CD4-positive, alpha-beta T cell (primary cell): Measurements from ENCODE around the gene MCC. TPM values are rescaled to one million over a fixed set of nuclear protein-coding genes. Genes with fewer than 3 reads are reported as not detected.

Experiments used
- ATAC-seq: fragments of 200-7000 bp; cut with Tn5 transposase; one replicate; pipeline ENCODE4 v1.10.0; 2022; ENCODE audit warnings: mild to moderate bottlenecking; ENCODE audit not compliant: poor library complexity
- CTCF ChIA-PET: fragments of 350-600 bp; sonication (Branson Sonifier 250); formaldehyde crosslinking; loops from one replicate; lab custom pipeline; 2021; ENCODE audit warnings: antibody characterized with exemption, inconsistent platforms; lab: Charles Lee
- POLR2A ChIA-PET: fragments of 350-600 bp; sonication (Branson Sonifier 250); formaldehyde crosslinking; loops from one replicate; lab custom pipeline; 2021; ENCODE audit warnings: antibody characterized with exemption, inconsistent platforms; lab: Charles Lee
- DNase-seq, 14 experiments: peaks; one replicate each; pipeline ENCODE4 v3.0.0-alpha.2; 2013 to 2020; ENCODE audit warnings: mixed read lengths in 2 of 14
- H3K27ac ChIP-seq, 2 donors: one replicate each; pipeline versions ENCODE4 v1.5.1 to v1.7.0; 2013; ENCODE audit warnings: low read length in 2 of 2, low read depth in 1 of 2, mild to moderate bottlenecking in 1 of 2
- H3K27me3 ChIP-seq, 2 experiments: 1 replicate in 1 of 2; 2 replicates in 1 of 2; pipeline versions ENCODE4 v1.6.1 to v1.7.0; 2013; ENCODE audit warnings: low read length in 2 of 2, control low read depth in 1 of 2, mild to moderate bottlenecking in 1 of 2, moderate library complexity in 1 of 2; ENCODE audit not compliant: insufficient read depth in 2 of 2, control insufficient read depth in 1 of 2
- H3K36me3 ChIP-seq: one replicate; pipeline ENCODE4 v1.6.1; 2013; ENCODE audit warnings: low read length, control low read depth; ENCODE audit not compliant: insufficient read depth
- H3K4me1 ChIP-seq: one replicate; pipeline ENCODE4 v1.6.1; 2013; ENCODE audit warnings: low read length, control low read depth; ENCODE audit not compliant: insufficient read depth
- H3K4me3 ChIP-seq: one replicate; pipeline ENCODE4 v1.5.1; 2013; ENCODE audit warnings: mild to moderate bottlenecking, low read length, moderate library complexity
- H3K9me3 ChIP-seq, 2 experiments: 1 replicate in 1 of 2; 2 replicates in 1 of 2; pipeline versions ENCODE4 v1.6.1 to v1.7.0; 2013; ENCODE audit warnings: low read length in 2 of 2, mild to moderate bottlenecking in 2 of 2, control low read depth in 1 of 2, moderate library complexity in 1 of 2; ENCODE audit not compliant: control insufficient read depth in 1 of 2, insufficient read depth in 1 of 2
- H3K27ac Mint-ChIP-seq: one replicate; pipeline ENCODE4 v1.8.0; 2020; ENCODE audit warnings: mixed read lengths
- H3K27me3 Mint-ChIP-seq: one replicate; pipeline ENCODE4 v1.8.0; 2021; ENCODE audit warnings: mixed read lengths
- H3K36me3 Mint-ChIP-seq: one replicate; pipeline ENCODE4 v1.8.0; 2021; ENCODE audit warnings: low read depth, mixed read lengths
- H3K4me1 Mint-ChIP-seq: one replicate; pipeline ENCODE4 v1.8.0; 2021; ENCODE audit warnings: low read depth, mixed read lengths
- H3K4me3 Mint-ChIP-seq: one replicate; pipeline ENCODE4 v1.8.0; 2020; ENCODE audit warnings: mild to moderate bottlenecking, mixed read lengths
- H3K9me3 Mint-ChIP-seq: one replicate; pipeline ENCODE4 v1.8.0; 2020; ENCODE audit warnings: mixed read lengths
- intact Hi-C, 2 experiments: fragments of 100-400 bp; cut with DNase I in 1 of 2; cut with micrococcal nuclease in 1 of 2; formaldehyde crosslinking; loops; one replicate each; pipeline versions ENCODE4 v1.15.1 to v1.9.0; 2023 to 2025; cut with DNase I, micrococcal nuclease
- total RNA-seq, 174 experiments: library from RNA in 2 of 174; stranded (reverse) in 2 of 174; gene quantifications; one replicate each; pipeline ENCODE4 v1.2.3 and lab custom pipeline; 2021 to 2026
- TF ChIP-seq, protein P1 (sequence below): fragments of 200-600 bp; IDR thresholded peaks from one replicate; pipeline ENCODE4 v1.8.0; 2022; ENCODE audit warnings: antibody characterized with exemption, mild to moderate bottlenecking

MCC gene
- total RNA-seq, 2 experiments from 2014 or later: 3.2 to 3.3 TPM

DNA sequence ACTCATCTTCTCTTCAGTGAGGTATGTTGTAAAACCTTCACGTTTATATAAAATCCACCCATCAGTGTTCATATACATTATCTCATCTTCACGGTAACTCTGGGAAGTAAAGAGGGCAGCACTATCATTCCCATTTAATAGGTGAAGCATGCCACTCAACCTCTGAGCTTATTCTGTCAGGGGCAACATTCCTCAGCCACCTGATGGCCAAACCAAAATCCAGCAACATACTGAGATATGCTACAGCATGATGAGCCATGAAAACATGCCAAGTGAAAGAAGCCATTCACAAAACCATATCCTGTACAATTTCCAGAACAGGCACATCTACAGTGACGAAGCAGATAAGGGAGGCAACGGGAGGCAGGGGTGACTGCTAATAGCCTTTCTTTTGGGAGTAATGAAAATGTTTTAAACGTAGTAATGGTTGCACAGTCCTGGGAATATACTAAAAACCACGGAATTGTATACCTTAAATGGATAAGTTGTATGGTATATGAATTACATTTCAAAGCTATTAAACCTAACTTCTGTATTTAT, 220.8 kb downstream of the MCC start:
- CTCF ChIA-PET: no interaction called here
- H3K27ac Mint-ChIP-seq: no peak overlapping the region

DNA sequence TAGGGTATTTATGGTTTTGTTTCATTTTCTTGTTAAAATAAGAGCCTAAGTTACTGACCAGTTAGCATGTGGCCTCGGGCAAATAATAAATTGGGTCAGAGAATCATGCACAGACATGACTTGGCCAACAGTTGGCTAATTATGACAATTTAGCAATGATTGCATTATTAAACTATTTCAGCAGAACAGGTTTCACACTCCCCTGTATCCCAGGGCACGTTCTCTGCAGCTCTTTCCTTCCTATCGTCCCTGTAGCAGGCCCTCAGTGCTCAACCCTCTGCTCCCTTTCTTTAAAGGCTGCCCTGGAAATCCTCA, 221.4 kb downstream of the MCC start:
- POLR2A ChIA-PET: no interaction called here
- TF ChIP-seq, protein P1, sequence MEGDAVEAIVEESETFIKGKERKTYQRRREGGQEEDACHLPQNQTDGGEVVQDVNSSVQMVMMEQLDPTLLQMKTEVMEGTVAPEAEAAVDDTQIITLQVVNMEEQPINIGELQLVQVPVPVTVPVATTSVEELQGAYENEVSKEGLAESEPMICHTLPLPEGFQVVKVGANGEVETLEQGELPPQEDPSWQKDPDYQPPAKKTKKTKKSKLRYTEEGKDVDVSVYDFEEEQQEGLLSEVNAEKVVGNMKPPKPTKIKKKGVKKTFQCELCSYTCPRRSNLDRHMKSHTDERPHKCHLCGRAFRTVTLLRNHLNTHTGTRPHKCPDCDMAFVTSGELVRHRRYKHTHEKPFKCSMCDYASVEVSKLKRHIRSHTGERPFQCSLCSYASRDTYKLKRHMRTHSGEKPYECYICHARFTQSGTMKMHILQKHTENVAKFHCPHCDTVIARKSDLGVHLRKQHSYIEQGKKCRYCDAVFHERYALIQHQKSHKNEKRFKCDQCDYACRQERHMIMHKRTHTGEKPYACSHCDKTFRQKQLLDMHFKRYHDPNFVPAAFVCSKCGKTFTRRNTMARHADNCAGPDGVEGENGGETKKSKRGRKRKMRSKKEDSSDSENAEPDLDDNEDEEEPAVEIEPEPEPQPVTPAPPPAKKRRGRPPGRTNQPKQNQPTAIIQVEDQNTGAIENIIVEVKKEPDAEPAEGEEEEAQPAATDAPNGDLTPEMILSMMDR: no peak

More for the DNA sequence above, 220.8 kb downstream of the MCC start:
- Mint-ChIP-seq H3K4me3 (no peak overlapping the region), H3K4me1 (peaks cover 20% of the 10 kb centered on the region), H3K36me3 (no peaks in the 10 kb centered on the region), H3K27me3 (peaks cover 4% of the 10 kb centered on the region), H3K9me3 (no peaks in the 10 kb centered on the region)
- DNase-seq (no peak), ATAC-seq (no peak)
- Histone ChIP-seq H3K4me3 (no peak overlapping the region), H3K36me3 (no peaks in the 10 kb centered on the region), H3K4me1 (no peaks in the 10 kb centered on the region), H3K27me3 (no peaks in the 10 kb centered on the region), H3K9me3 (no peaks in the 10 kb centered on the region), H3K27ac (no peak overlapping the region)
- intact Hi-C loops: no loop called here
- POLR2A ChIA-PET: no interaction called here
- TF ChIP-seq, protein P1: no peak

DNA sequence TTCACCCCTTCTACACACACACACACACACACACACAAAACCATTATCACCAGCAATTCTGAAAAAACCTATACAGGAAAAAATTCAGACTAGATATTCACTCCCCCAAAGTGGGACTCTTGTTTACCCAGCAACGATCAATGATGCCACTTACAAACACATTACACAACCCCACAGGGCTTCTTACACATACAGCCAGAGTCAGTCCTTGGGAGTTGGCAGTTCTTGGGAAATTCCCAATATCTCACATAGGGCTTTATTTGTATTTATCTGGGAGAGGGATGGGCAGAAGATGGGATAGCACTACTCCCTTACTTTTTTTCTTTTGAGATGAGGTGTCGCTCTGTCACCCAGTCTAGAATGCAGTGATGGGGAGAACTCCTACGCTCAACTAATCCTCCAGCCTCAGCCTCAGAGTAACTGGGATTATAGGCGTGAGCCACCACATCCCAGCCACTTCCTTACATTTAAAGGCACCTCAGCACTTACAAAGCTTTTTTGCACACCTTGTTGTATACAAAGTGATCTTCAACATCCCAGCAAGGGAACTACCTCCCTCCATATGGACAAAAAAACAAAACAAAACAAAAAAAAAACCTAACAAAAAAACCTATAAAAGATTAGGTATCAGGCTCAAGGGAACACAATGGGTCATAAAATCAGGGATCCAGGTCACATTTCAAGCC, 221.9 kb downstream of the MCC start:
- intact Hi-C loops: no loop called here
- TF ChIP-seq, protein P1: no peak
- Histone ChIP-seq H3K4me3 (no peak overlapping the region), H3K27ac (no peak overlapping the region), H3K36me3 (no peaks in the 10 kb centered on the region), H3K4me1 (no peaks in the 10 kb centered on the region), H3K9me3 (no peaks in the 10 kb centered on the region), H3K27me3 (no peaks in the 10 kb centered on the region)
- Mint-ChIP-seq H3K4me1 (peaks cover 20% of the 10 kb centered on the region), H3K27ac (no peak overlapping the region), H3K9me3 (no peaks in the 10 kb centered on the region), H3K27me3 (peaks cover 4% of the 10 kb centered on the region), H3K36me3 (no peaks in the 10 kb centered on the region), H3K4me3 (no peak overlapping the region)
- no peak for DNase-seq
- POLR2A ChIA-PET: no interaction called here
- ATAC-seq: no peak
- CTCF ChIA-PET: no interaction called here

More for the DNA sequence above, 221.4 kb downstream of the MCC start:
- no peaks in the 10 kb centered on the region for H3K4me1 ChIP-seq
- no peak overlapping the region for H3K27ac ChIP-seq
- Mint-ChIP-seq H3K27ac (no peak overlapping the region), H3K36me3 (no peaks in the 10 kb centered on the region), H3K27me3 (peaks cover 4% of the 10 kb centered on the region), H3K9me3 (no peaks in the 10 kb centered on the region), H3K4me1 (peaks cover 20% of the 10 kb centered on the region), H3K4me3 (no peak overlapping the region)
- ATAC-seq (no peak), DNase-seq (no peak)
- H3K27me3 ChIP-seq: no peaks in the 10 kb centered on the region
- no peak overlapping the region for H3K4me3 ChIP-seq
- H3K9me3 ChIP-seq: no peaks in the 10 kb centered on the region
- intact Hi-C loops: no loop called here
- H3K36me3 ChIP-seq: no peaks in the 10 kb centered on the region
- CTCF ChIA-PET: no interaction called here
